ENCODE data around the gene RP9.

The RP9 gene

GRCh38 chr7:33050535-33051318 is 58.5 kb downstream of the RP9 start:
- in situ Hi-C loops (cut with HindIII; ENCODE audit: low sequenced_read_pairs): no loop called here
- no peak overlapping the region for H3K4me3 ChIP-seq (ENCODE audit: low read depth, low read length)
- peak; percentile 65 for TF ChIP-seq CTCF (IDR thresholded peaks at IDR 0.05; ENCODE audit: low read depth, low read length, missing control alignments)
- DNase-seq (ENCODE audit: low read depth): peak; percentile 33

GRCh38 chr7:33048704-33049103 is 60.5 kb downstream of the RP9 start:
- in situ Hi-C loops (cut with HindIII; ENCODE audit: low sequenced_read_pairs): no loop called here
- H3K4me3 ChIP-seq (ENCODE audit: low read depth, low read length): no peak overlapping the region
- no peak for DNase-seq (ENCODE audit: low read depth)
- TF ChIP-seq CTCF (IDR thresholded peaks at IDR 0.05; ENCODE audit: low read depth, low read length, missing control alignments): no peak

- in situ Hi-C loops (cut with HindIII; ENCODE audit: low sequenced_read_pairs): no loop called here
- no peak overlapping the region for H3K4me3 ChIP-seq (ENCODE audit: low read depth, low read length)
- DNase-seq (ENCODE audit: low read depth): no peak
- no peak for TF ChIP-seq CTCF (IDR thresholded peaks at IDR 0.05; ENCODE audit: low read depth, low read length, missing control alignments)
Measured at GRCh38 chr7:33048257-33048656, 60.9 kb downstream of the RP9 start.

GRCh38 chr7:33044986-33045385 is 64.2 kb downstream of the RP9 start:
- in situ Hi-C loops (cut with HindIII; ENCODE audit: low sequenced_read_pairs): loop anchor here (5.0 kb wide), 1 partner anchor 103 kb away; no protein-coding TSS in a partner anchor
- no peak overlapping the region for H3K4me3 ChIP-seq (ENCODE audit: low read depth, low read length)
- no peak for DNase-seq (ENCODE audit: low read depth)
- no peak for TF ChIP-seq CTCF (IDR thresholded peaks at IDR 0.05; ENCODE audit: low read depth, low read length, missing control alignments)
